HepG2 (cell line): ENCODE measurements around the gene STK32C. TPM values are rescaled to one million over a fixed set of nuclear protein-coding genes. Genes with fewer than 3 reads are reported as not detected.
A peak's percentile ranks its signal among the peaks of the same experiment; 100 is the strongest.

Source experiments
- ARNT ChIP-seq: fragments of 450-650 bp; IDR thresholded peaks from 2 replicates; pipeline ENCODE4 v1.6.1; 2017
- CEBPZ ChIP-seq: IDR thresholded peaks from 2 replicates; pipeline ENCODE4 v1.6.1; 2012; ENCODE audit warnings: low read length, improper control_type of control experiment
- GABPB1 ChIP-seq: IDR thresholded peaks from 2 replicates; pipeline ENCODE4 v1.6.1; 2016; ENCODE audit warnings: mild to moderate bottlenecking, missing genetic modification reagents, moderate library complexity, missing compliant biosample characterization
- HMGXB4 ChIP-seq, 2 experiments: sonication (generic) in 1 of 2; formaldehyde crosslinking in 1 of 2; IDR thresholded peaks; 2 replicates each; pipeline versions ENCODE4 v1.4.0 to v1.6.1; 2018 to 2020; ENCODE audit warnings: missing genetic modification reagents in 2 of 2, borderline replicate concordance in 1 of 2, low read depth in 1 of 2, mild to moderate bottlenecking in 1 of 2, missing biosample characterization in 1 of 2
- HOXA3 ChIP-seq: sonication (generic); formaldehyde crosslinking; IDR thresholded peaks from 2 replicates; pipeline ENCODE4 v1.5.0; 2020; ENCODE audit warnings: missing genetic modification reagents
- KLF16 ChIP-seq, 2 experiments: sonication (generic) in 1 of 2; formaldehyde crosslinking in 1 of 2; IDR thresholded peaks; 2 replicates each; pipeline versions ENCODE4 v1.6.1 to v1.8.0; 2016 to 2023; ENCODE audit warnings: missing genetic modification reagents in 2 of 2, missing compliant biosample characterization in 1 of 2
- MIER2 ChIP-seq: IDR thresholded peaks from 2 replicates; pipeline ENCODE4 v1.6.1; 2016; ENCODE audit warnings: missing biosample characterization, missing genetic modification reagents
- PHF21A ChIP-seq: sonication (generic); formaldehyde crosslinking; IDR thresholded peaks from 2 replicates; pipeline ENCODE4 v1.5.0; 2020; ENCODE audit warnings: mild to moderate bottlenecking, missing genetic modification reagents
- RFXAP ChIP-seq: sonication (generic); formaldehyde crosslinking; IDR thresholded peaks from 2 replicates; pipeline ENCODE4 v1.4.0; 2020; ENCODE audit warnings: missing genetic modification reagents, borderline replicate concordance
- SUZ12 ChIP-seq: fragments of 150-350 bp; IDR thresholded peaks from 2 replicates; pipeline ENCODE4 v1.6.1; 2014; ENCODE audit warnings: low read depth, low read length
- TEAD3 ChIP-seq: optimal IDR thresholded peaks from 2 replicates; pipeline ENCODE3; 2016; ENCODE audit warnings: borderline replicate concordance
- ZFP91 ChIP-seq: sonication (generic); formaldehyde crosslinking; IDR thresholded peaks from 2 replicates; pipeline ENCODE4 v1.9.0; 2022; ENCODE audit warnings: missing genetic modification reagents, mild to moderate bottlenecking, borderline replicate concordance
- ZKSCAN5 ChIP-seq: sonication (generic); formaldehyde crosslinking; IDR thresholded peaks from 2 replicates; pipeline ENCODE4 v1.5.1; 2020; ENCODE audit warnings: mild to moderate bottlenecking, missing genetic modification reagents
- ZNF160 ChIP-seq: sonication (generic); formaldehyde crosslinking; IDR thresholded peaks from 2 replicates; pipeline ENCODE4 v1.8.0; 2022; ENCODE audit warnings: mild to moderate bottlenecking, inconsistent platforms, missing genetic modification reagents
- ZNF362 ChIP-seq: sonication (generic); formaldehyde crosslinking; IDR thresholded peaks from 2 replicates; pipeline ENCODE4 v1.4.0; 2020; ENCODE audit warnings: missing genetic modification reagents, mild to moderate bottlenecking, borderline replicate concordance
- ZNF414 ChIP-seq: sonication (generic); formaldehyde crosslinking; IDR thresholded peaks from 2 replicates; pipeline ENCODE4 v1.5.0; 2020; ENCODE audit warnings: missing genetic modification reagents
- ZNF607 ChIP-seq: sonication (generic); formaldehyde crosslinking; IDR thresholded peaks from 2 replicates; pipeline ENCODE4 v1.5.1; 2020; ENCODE audit warnings: missing genetic modification reagents, mild to moderate bottlenecking, borderline replicate concordance
- ZNF691 ChIP-seq: sonication (generic); formaldehyde crosslinking; IDR thresholded peaks from 2 replicates; pipeline ENCODE4 v1.4.0; 2020; ENCODE audit warnings: missing genetic modification reagents, low read depth, mild to moderate bottlenecking, borderline replicate concordance
- ZNF766 ChIP-seq: sonication (generic); formaldehyde crosslinking; IDR thresholded peaks from 2 replicates; pipeline ENCODE4 v1.5.0; 2020; ENCODE audit warnings: missing genetic modification reagents, borderline replicate concordance
- ZNF792 ChIP-seq: IDR thresholded peaks from 2 replicates; pipeline ENCODE4 v1.6.1; 2016
- polyA plus RNA-seq, 8 experiments: library from polyadenylated mRNA; depleted of rRNA in 3 of 8; stranded (reverse) in 7 of 8; unstranded in 1 of 8; fragments of >200 nt; fragmentation: Illumina TruSeq in 4 of 8; extraction: Trizol in 4 of 8; gene quantifications; 2 replicates each; pipeline versions ENCODE4 v1.2.1 to v1.2.3, GENCODE V29; 2011 to 2016; ENCODE audit warnings: low read depth in 4 of 8, missing spikeins in 1 of 8, mixed read lengths in 1 of 8; ENCODE audit not compliant: insufficient read depth in 1 of 8
- total RNA-seq, 5 experiments: library from RNA; depleted of rRNA; stranded (reverse); fragments of >200 nt; fragmentation: Illumina TruSeq; extraction: Trizol; gene quantifications; 2 replicates each; pipeline ENCODE4 v1.2.3, GENCODE V29; 2016; ENCODE audit warnings: low read depth in 1 of 5

The STK32C gene
- total and polyA plus RNA-seq, 2 of the 13 experiments (the other 11 are each of a cell fraction or from before 2014, with no cell fraction given) = 10.9 to 19.4 TPM

GRCh38 chr10:132307823-132308586 is at the start of gene STK32C (continued):
- TF ChIP-seq CEBPZ = no peak
- peak; percentile 53 for TF ChIP-seq GABPB1 (CRISPR knock-in tag)
- no peak for TF ChIP-seq KLF16 (CRISPR knock-in tag; IDR thresholded peaks at IDR 0.05)
- TF ChIP-seq HMGXB4 (CRISPR knock-in tag; IDR thresholded peaks at IDR 0.05; ENCODE audit: borderline replicate concordance in 1 of 2, low read depth in 1 of 2) = 0 out of 4 replicates have a peak, but pooled peaks of 1 of the 2 experiments have one; percentile 6
- TF ChIP-seq TEAD3 (CRISPR knock-in tag) = no peak
- no peak for TF ChIP-seq MIER2 (CRISPR knock-in tag)
- TF ChIP-seq ZNF414 (CRISPR knock-in tag) = no peak
- TF ChIP-seq ZNF362 = no peak
- no peak for TF ChIP-seq ZNF766 (CRISPR knock-in tag)
- no peak for TF ChIP-seq ZNF691 (CRISPR knock-in tag)
- TF ChIP-seq ARNT = no peak
- no peak for TF ChIP-seq ZKSCAN5 (CRISPR knock-in tag)
- TF ChIP-seq ZNF792 = no peak
- TF ChIP-seq ZFP91 = 0 out of 2 replicates have a peak, but pooled peaks have one; percentile 38
- TF ChIP-seq ZNF160 (CRISPR knock-in tag) = no peak
- TF ChIP-seq ZNF607 (CRISPR knock-in tag) = no peak
- 0 out of 2 replicates have a peak, but pooled peaks have one; percentile 0 for TF ChIP-seq HOXA3 (CRISPR knock-in tag)
- no peak for TF ChIP-seq PHF21A (CRISPR knock-in tag)
- no peak for TF ChIP-seq SUZ12
- no peak for TF ChIP-seq RFXAP (CRISPR knock-in tag)
